Skeletal muscle satellite cell (primary cell): ENCODE results near the gene PLEKHM3.
A peak's percentile ranks its signal among the peaks of the same experiment; 100 is the strongest.

Experiments used
- H3K27me3 ChIP-seq: 2 replicates; pipeline ENCODE4 v1.7.0; 2013; ENCODE audit warnings: low read length; ENCODE audit not compliant: control insufficient read depth, insufficient read depth
- H3K36me3 ChIP-seq: 2 replicates; pipeline ENCODE4 v1.7.0; 2013; ENCODE audit warnings: mild to moderate bottlenecking, control low read depth, low read length; ENCODE audit not compliant: insufficient read depth
- H3K4me1 ChIP-seq: 2 replicates; pipeline ENCODE4 v1.7.0; 2013; ENCODE audit warnings: low read length; ENCODE audit not compliant: control insufficient read depth, insufficient read depth
- H3K4me2 ChIP-seq: 2 replicates; pipeline ENCODE4 v1.7.0; 2013; ENCODE audit warnings: mild to moderate bottlenecking, low read length
- H3K4me3 ChIP-seq: 2 replicates; pipeline ENCODE4 v1.7.0; 2013; ENCODE audit warnings: low read length
- H3K9ac ChIP-seq: 2 replicates; pipeline ENCODE4 v1.7.0; 2013; ENCODE audit warnings: mild to moderate bottlenecking, low read depth, low read length, moderate library complexity
- H3K9me3 ChIP-seq: replicated peaks from 2 replicates; pipeline ENCODE4 v1.7.0; 2013; ENCODE audit warnings: mild to moderate bottlenecking, control low read depth, low read length

Gene PLEKHM3

GRCh38 chr2:207844648-207845047, 180.7 kb downstream of the PLEKHM3 start:
- Histone ChIP-seq H3K27me3 (no peaks in the 10 kb centered on the region), H3K9me3 (no peaks in the 10 kb centered on the region), H3K4me2 (no peak overlapping the region), H3K4me1 (no peaks in the 10 kb centered on the region), H3K4me3 (no peak overlapping the region), H3K36me3 (no peaks in the 10 kb centered on the region), H3K9ac (no peak overlapping the region)

GRCh38 chr2:207840101-207840500, 185.2 kb downstream of the PLEKHM3 start:
- Histone ChIP-seq H3K9ac (no peak overlapping the region), H3K36me3 (no peaks in the 10 kb centered on the region), H3K4me2 (no peak overlapping the region), H3K4me1 (no peaks in the 10 kb centered on the region), H3K4me3 (no peak overlapping the region), H3K27me3 (no peaks in the 10 kb centered on the region), H3K9me3 (no peaks in the 10 kb centered on the region)

- Histone ChIP-seq H3K4me3 (no peak overlapping the region), H3K27me3 (no peaks in the 10 kb centered on the region), H3K4me1 (no peaks in the 10 kb centered on the region)
Measured at GRCh38 chr2:207839575-207839974, 185.8 kb downstream of the PLEKHM3 start.

GRCh38 chr2:207839028-207839427, 186.3 kb downstream of the PLEKHM3 start:
- H3K36me3 ChIP-seq, result no peaks in the 10 kb centered on the region
- H3K4me1 ChIP-seq, result no peaks in the 10 kb centered on the region
- H3K9ac ChIP-seq, result no peak overlapping the region
- no peaks in the 10 kb centered on the region for H3K9me3 ChIP-seq
- H3K4me3 ChIP-seq, result no peak overlapping the region
- H3K4me2 ChIP-seq, result no peak overlapping the region
- H3K27me3 ChIP-seq, result no peaks in the 10 kb centered on the region

More at GRCh38 chr2:207839575-207839974, 185.8 kb downstream of the PLEKHM3 start:
- no peaks in the 10 kb centered on the region for H3K9me3 ChIP-seq
- no peaks in the 10 kb centered on the region for H3K36me3 ChIP-seq
- no peak overlapping the region for H3K9ac ChIP-seq
- no peak overlapping the region for H3K4me2 ChIP-seq

GRCh38 chr2:207836521-207837133, 188.7 kb downstream of the PLEKHM3 start:
- no peaks in the 10 kb centered on the region for H3K4me1 ChIP-seq
- no peaks in the 10 kb centered on the region for H3K27me3 ChIP-seq
- no peaks in the 10 kb centered on the region for H3K36me3 ChIP-seq
- H3K4me3 ChIP-seq, result no peak overlapping the region
- H3K4me2 ChIP-seq, result no peak overlapping the region
- no peak overlapping the region for H3K9ac ChIP-seq
- no peaks in the 10 kb centered on the region for H3K9me3 ChIP-seq

- Histone ChIP-seq H3K27me3 (no peaks in the 10 kb centered on the region), H3K36me3 (no peaks in the 10 kb centered on the region), H3K9ac (no peak overlapping the region), H3K4me3 (no peak overlapping the region), H3K9me3 (no peaks in the 10 kb centered on the region), H3K4me2 (no peak overlapping the region), H3K4me1 (no peaks in the 10 kb centered on the region)
Measured at GRCh38 chr2:207835805-207836204, 189.5 kb downstream of the PLEKHM3 start.

GRCh38 chr2:207833251-207833751, 192.0 kb downstream of the PLEKHM3 start:
- no peaks in the 10 kb centered on the region for H3K27me3 ChIP-seq
- H3K36me3 ChIP-seq, result no peaks in the 10 kb centered on the region
- H3K4me2 ChIP-seq, result no peak overlapping the region
- H3K4me1 ChIP-seq, result peaks cover 8% of the 10 kb centered on the region
- H3K9ac ChIP-seq, result no peak overlapping the region
- H3K9me3 ChIP-seq, result no peaks in the 10 kb centered on the region
- H3K4me3 ChIP-seq, result no peak overlapping the region

- Histone ChIP-seq H3K27me3 (no peaks in the 10 kb centered on the region), H3K9ac (no peak overlapping the region), H3K9me3 (no peaks in the 10 kb centered on the region), H3K4me3 (no peak overlapping the region), H3K36me3 (no peaks in the 10 kb centered on the region), H3K4me1 (peaks cover 11% of the 10 kb centered on the region), H3K4me2 (no peak overlapping the region)
Measured at GRCh38 chr2:207831584-207832248, 193.6 kb downstream of the PLEKHM3 start.

GRCh38 chr2:207830778-207831438, 194.4 kb downstream of the PLEKHM3 start:
- Histone ChIP-seq H3K9me3 (no peaks in the 10 kb centered on the region), H3K4me1 (peaks cover 11% of the 10 kb centered on the region), H3K27me3 (no peaks in the 10 kb centered on the region), H3K4me3 (no peak overlapping the region), H3K36me3 (no peaks in the 10 kb centered on the region), H3K4me2 (no peak overlapping the region), H3K9ac (no peak overlapping the region)

GRCh38 chr2:207828361-207829057, 196.8 kb downstream of the PLEKHM3 start:
- H3K9me3 ChIP-seq, result no peaks in the 10 kb centered on the region
- peaks cover 11% of the 10 kb centered on the region for H3K4me1 ChIP-seq
- H3K9ac ChIP-seq, result no peak overlapping the region
- peak overlapping the region; percentile 51 for H3K4me2 ChIP-seq
- H3K27me3 ChIP-seq, result no peaks in the 10 kb centered on the region
- no peaks in the 10 kb centered on the region for H3K36me3 ChIP-seq
- no peak overlapping the region for H3K4me3 ChIP-seq

- H3K4me1 ChIP-seq, result peaks cover 11% of the 10 kb centered on the region
- no peak overlapping the region for H3K4me2 ChIP-seq
- H3K9ac ChIP-seq, result no peak overlapping the region
- H3K27me3 ChIP-seq, result no peaks in the 10 kb centered on the region
- no peaks in the 10 kb centered on the region for H3K36me3 ChIP-seq
- H3K9me3 ChIP-seq, result no peaks in the 10 kb centered on the region
- H3K4me3 ChIP-seq, result no peak overlapping the region
Measured at GRCh38 chr2:207825978-207826377, 199.3 kb downstream of the PLEKHM3 start.
